A549 (cell line): ENCODE data around the gene UBXN7. TPM values are rescaled to one million over a fixed set of nuclear protein-coding genes. Genes with fewer than 3 reads are reported as not detected.
"Not testable (repeated sequence)": the region's sequence is repeated elsewhere in the genome, so short reads cannot be mapped to it uniquely, and the experiment has no call there.

Source experiments
- ATAC-seq, 2 experiments: fragments of 200-7000 bp in 1 of 2; fragments of >200 bp in 1 of 2; cut with Nextera tagmentation in 1 of 2; cut with Tn5 transposase in 1 of 2; 3 replicates each; pipeline versions ENCODE4 v1.8.0 to v1.9.1; 2018 to 2020; ENCODE audit warnings: mild to moderate bottlenecking in 1 of 2, moderate library complexity in 1 of 2
- CTCF ChIA-PET: fragments of 300-600 bp; sonication (Branson Sonifier 250); formaldehyde crosslinking; extraction: SDS; loops from one replicate; lab custom pipeline; 2021; ENCODE audit warnings: antibody characterized with exemption, inconsistent platforms; lab: Yijun Ruan, JAX
- POLR2A ChIA-PET: fragments of 350-600 bp; formaldehyde crosslinking; extraction: SDS; loops from one replicate; lab custom pipeline; 2021; ENCODE audit warnings: antibody characterized with exemption, inconsistent platforms; lab: Yijun Ruan, JAX
- DNase-seq, 2 experiments: peaks; one replicate each; pipeline versions ENCODE4 v3.0.0 to v3.0.0-alpha.2; 2011 to 2016; ENCODE audit warnings: low read depth in 1 of 2, low spot score in 1 of 2
- FAIRE-seq: peaks from 2 replicates; lab custom pipeline; 2011; peaks lifted over from hg19 to GRCh38; lab: Jason Lieb, UNC
- H3K27ac ChIP-seq, 2 experiments: fragments of >200 bp; sonication (Bioruptor Twin); formaldehyde crosslinking; 3 replicates each; pipeline ENCODE4 v1.5.1; 2016 to 2017
- H3K4me1 ChIP-seq: fragments of >200 bp; sonication (Bioruptor Twin); formaldehyde crosslinking; 3 replicates; pipeline ENCODE4 v1.6.1; 2016
- H3K4me2 ChIP-seq: fragments of >200 bp; sonication (Bioruptor Twin); formaldehyde crosslinking; 3 replicates; pipeline ENCODE4 v1.6.1; 2016
- H3K4me3 ChIP-seq: fragments of >200 bp; sonication (Bioruptor Twin); formaldehyde crosslinking; 3 replicates; pipeline ENCODE4 v1.5.1; 2016
- H3K9me3 ChIP-seq: fragments of >200 bp; sonication (Bioruptor Twin); formaldehyde crosslinking; 3 replicates; pipeline ENCODE4 v1.6.1; 2016
- ATOH8 ChIP-seq: fragments of 250-450 bp; sonication (Bioruptor Pico); IDR thresholded peaks from 2 replicates; pipeline ENCODE4 v1.5.0; 2020; ENCODE audit warnings: low read depth, mild to moderate bottlenecking, moderate library complexity
- BCL3 ChIP-seq: fragments of >200 bp; sonication (Bioruptor Twin); formaldehyde crosslinking; IDR thresholded peaks from 3 replicates; pipeline ENCODE4 v1.6.1; 2016
- BHLHE40 ChIP-seq: IDR thresholded peaks from 2 replicates; pipeline ENCODE4 v1.6.1; 2012; ENCODE audit warnings: low read depth, low read length, inconsistent platforms
- CTCF ChIP-seq: fragments of >200 bp; sonication (Bioruptor Twin); formaldehyde crosslinking; IDR thresholded peaks from 3 replicates; pipeline ENCODE4 v1.5.1; 2016
- E2F6 ChIP-seq: IDR thresholded peaks from 2 replicates; pipeline ENCODE4 v1.6.1; 2012; ENCODE audit warnings: low read depth, borderline replicate concordance
- EP300 ChIP-seq, 2 experiments: fragments of >200 bp; sonication (Bioruptor Twin); formaldehyde crosslinking; IDR thresholded peaks; 2 replicates in 1 of 2; 3 replicates in 1 of 2; pipeline ENCODE4 v1.6.1; 2016 to 2017
- FOSL2 ChIP-seq, 2 experiments: fragments of 450-650 bp in 1 of 2; fragments of >200 bp in 1 of 2; sonication (Bioruptor Twin) in 1 of 2; formaldehyde crosslinking; IDR thresholded peaks; 2 replicates each; pipeline versions ENCODE4 v1.5.0 to v1.6.1; 2016 to 2020; ENCODE audit warnings: mild to moderate bottlenecking in 1 of 2, moderate library complexity in 1 of 2
- FOXS1 ChIP-seq: fragments of 250-450 bp; sonication (Bioruptor Pico); IDR thresholded peaks from 2 replicates; pipeline ENCODE4 v1.5.0; 2020; ENCODE audit warnings: mild to moderate bottlenecking, moderate library complexity
- GATA3 ChIP-seq: IDR thresholded peaks from 2 replicates; pipeline ENCODE4 v1.6.1; 2012; ENCODE audit warnings: borderline replicate concordance
- HDAC2 ChIP-seq: fragments of 200-600 bp; sonication (generic); IDR thresholded peaks from 2 replicates; pipeline ENCODE4 v1.6.1; 2016
- HOXB13 ChIP-seq: fragments of 250-450 bp; sonication (Bioruptor Pico); IDR thresholded peaks from 2 replicates; pipeline ENCODE4 v1.5.0; 2020; ENCODE audit warnings: low read depth, mild to moderate bottlenecking, moderate library complexity
- KDM1A ChIP-seq: fragments of 200-600 bp; sonication (generic); IDR thresholded peaks from 2 replicates; pipeline ENCODE4 v1.6.1; 2016; ENCODE audit warnings: low read depth, mild to moderate bottlenecking
- KDM5A ChIP-seq: fragments of 200-600 bp; sonication (generic); IDR thresholded peaks from 2 replicates; pipeline ENCODE4 v1.6.1; 2016; ENCODE audit warnings: antibody characterized with exemption, mild to moderate bottlenecking
- NFE2L2 ChIP-seq: fragments of 150-350 bp; conservative IDR thresholded peaks from 2 replicates; pipeline ENCODE4 v1.6.1; 2014; ENCODE audit warnings: low read length
- NPAS2 ChIP-seq: fragments of 250-450 bp; sonication (Bioruptor Pico); IDR thresholded peaks from 2 replicates; pipeline ENCODE4 v1.8.0; 2022; ENCODE audit warnings: mild to moderate bottlenecking, moderate library complexity, borderline replicate concordance
- POLR2AphosphoS2 ChIP-seq: conservative IDR thresholded peaks from 2 replicates; pipeline ENCODE4 v1.6.1; 2012; ENCODE audit warnings: low read length, improper control_type of control experiment, inconsistent platforms
- RAD21 ChIP-seq, 2 experiments: fragments of >200 bp in 1 of 2; sonication (Bioruptor Twin) in 1 of 2; formaldehyde crosslinking in 1 of 2; IDR thresholded peaks in 1 of 2; conservative IDR thresholded peaks in 1 of 2; 2 replicates in 1 of 2; 3 replicates in 1 of 2; pipeline ENCODE4 v1.6.1; 2012 to 2018; ENCODE audit warnings: inconsistent platforms in 1 of 2
- RCOR1 ChIP-seq: fragments of 150-350 bp; IDR thresholded peaks from 2 replicates; pipeline ENCODE4 v1.6.1; 2014; ENCODE audit warnings: antibody characterized with exemption, low read length, low read depth
- REST ChIP-seq: fragments of 200-600 bp; sonication (generic); IDR thresholded peaks from 2 replicates; pipeline ENCODE4 v1.6.1; 2016; ENCODE audit warnings: antibody characterized with exemption, mild to moderate bottlenecking, moderate library complexity
- ZSCAN20 ChIP-seq: fragments of 250-450 bp; sonication (Bioruptor Pico); IDR thresholded peaks from 2 replicates; pipeline ENCODE4 v1.8.0; 2022; ENCODE audit warnings: mild to moderate bottlenecking, moderate library complexity
- whole genome bisulfite sequencing: methylation state at CpG from one replicate; pipeline ENCODE4 v1.1.6; 2017; ENCODE audit errors: missing lambda C conversion rate; 5-methylcytosine and 5-hydroxymethylcytosine counted together
- polyA plus RNA-seq, 4 experiments: library from polyadenylated mRNA; depleted of rRNA in 3 of 4; stranded (reverse); fragments of >200 nt; fragmentation: RNase III in 1 of 4; extraction: RNeasy Plus Mini Kit Qiagen cat#74134 plus additional on column Dnase treatment in 1 of 4; gene quantifications; 2 replicates in 3 of 4; 3 replicates in 1 of 4; pipeline ENCODE4 v1.2.3, GENCODE V29; 2011 to 2017

Gene UBXN7
- polyA plus RNA-seq, 2 of the 4 experiments (the other 2 are of a cell fraction) = 7.9 to 14.5 TPM

GRCh38 chr3:196386034-196386433 is 46.2 kb downstream of the UBXN7 start:
- CTCF ChIA-PET, H3K4me1 ChIP-seq, H3K4me3 ChIP-seq, H3K4me2 ChIP-seq, H3K9me3 ChIP-seq, DNase-seq, ATAC-seq, POLR2A ChIA-PET, FAIRE-seq, H3K27ac ChIP-seq: not testable (repeated sequence)
- WGBS = 92% methylated on average over 6 of the region's 6 CpGs

GRCh38 chr3:196385446-196385845 is 46.8 kb downstream of the UBXN7 start:
- POLR2A ChIA-PET, FAIRE-seq, CTCF ChIA-PET, H3K4me2 ChIP-seq, ATAC-seq, H3K4me3 ChIP-seq, H3K27ac ChIP-seq, H3K4me1 ChIP-seq, H3K9me3 ChIP-seq, DNase-seq: not testable (repeated sequence)
- WGBS = 88% methylated on average over 4 of the region's 25 CpGs

- FAIRE-seq = no peak
- POLR2A ChIA-PET = no interaction called here
- 88% methylated on average over 3 of the region's 3 CpGs for WGBS
Observed at GRCh38 chr3:196378146-196378841, 53.9 kb downstream of the UBXN7 start.

GRCh38 chr3:196377321-196377720 is 54.9 kb downstream of the UBXN7 start:
- Histone ChIP-seq H3K4me3 (no peak overlapping the region), H3K27ac (no peak overlapping the region), H3K9me3 (no peaks in the 10 kb centered on the region), H3K4me1 (no peaks in the 10 kb centered on the region), H3K4me2 (no peak overlapping the region)
- ChIA-PET POLR2A (no interaction called here), CTCF (interaction anchor here (0.7 kb wide), 1 partner anchor 18 kb away, joined by 3 read pairs; no protein-coding TSS in a partner anchor)
- no peak for ATAC-seq
- DNase-seq = no peak
- FAIRE-seq = no peak
- 96% methylated on average over 5 of the region's 5 CpGs for WGBS
- no peak for TF ChIP-seq CTCF
- TF ChIP-seq HOXB13 (CRISPR knock-in tag) = no peak
- TF ChIP-seq GATA3 = no peak
- TF ChIP-seq NFE2L2 = no peak
- no peak for TF ChIP-seq NPAS2 (CRISPR knock-in tag)
- no peak for TF ChIP-seq POLR2AphosphoS2
- TF ChIP-seq ZSCAN20 (CRISPR knock-in tag) = no peak
- no peak for TF ChIP-seq REST
- no peak for TF ChIP-seq KDM1A
- no peak for TF ChIP-seq FOSL2 (IDR thresholded peaks at IDR 0.05)
- no peak for TF ChIP-seq FOSL2 (CRISPR knock-in tag; IDR thresholded peaks at IDR 0.05)

More at GRCh38 chr3:196378146-196378841, 53.9 kb downstream of the UBXN7 start:
- no peaks in the 10 kb centered on the region for H3K9me3 ChIP-seq
- no peak overlapping the region for H3K4me3 ChIP-seq
- CTCF ChIA-PET = no interaction called here
- TF ChIP-seq HOXB13 (CRISPR knock-in tag) (no peak), RCOR1 (no peak), KDM5A (no peak), ATOH8 (CRISPR knock-in tag) (no peak), RAD21 (conservative IDR thresholded peaks at IDR 0.05 in 1 of 2, IDR thresholded peaks at IDR 0.05 in 1 of 2) (no peak), HDAC2 (no peak), BHLHE40 (no peak), FOXS1 (CRISPR knock-in tag) (no peak), E2F6 (no peak), EP300 (IDR thresholded peaks at IDR 0.05) (no peak), BCL3 (no peak)
- ATAC-seq = no peak
- no peak overlapping the region for H3K4me2 ChIP-seq
- no peaks in the 10 kb centered on the region for H3K4me1 ChIP-seq
- no peak for DNase-seq
- H3K27ac ChIP-seq = no peak overlapping the region
